Endothelial cell of umbilical vein (primary cell): ENCODE measurements around the gene ADGRG4. TPM values are rescaled to one million over a fixed set of nuclear protein-coding genes. Genes with fewer than 3 reads are reported as not detected.

ENCODE experiments used
- BruUV-seq: library from RNA; stranded (reverse); fragments of 400-500 nt; replicated peaks from 2 replicates; lab custom pipeline; 2021; lab: Mats Ljungman, UMichigan
- CTCF ChIA-PET: fragments of 300-600, 350-600 bp; sonication (Branson Sonifier 250); formaldehyde crosslinking; loops from one replicate; lab custom pipeline; 2021; ENCODE audit warnings: antibody characterized with exemption, inconsistent platforms; lab: Charles Lee
- POLR2A ChIA-PET: fragments of 300-600, 350-600 bp; sonication (Branson Sonifier 250); formaldehyde crosslinking; loops from one replicate; lab custom pipeline; 2021; ENCODE audit warnings: antibody characterized with exemption, inconsistent platforms; lab: Charles Lee
- DNase-seq: peaks from one replicate; pipeline ENCODE4 v3.0.0-alpha.2; 2011; ENCODE audit warnings: low read depth, low spot score
- FAIRE-seq: peaks from 2 replicates; lab custom pipeline; 2011; peaks lifted over from hg19 to GRCh38; lab: Jason Lieb, UNC
- H2AFZ ChIP-seq: 2 replicates; pipeline ENCODE4 v1.6.0; 2012; ENCODE audit warnings: low read depth, low read length, control low read depth, inconsistent platforms
- H3K27ac ChIP-seq: 2 replicates; pipeline ENCODE4 v1.5.1; 2011; ENCODE audit warnings: low read depth, mild to moderate bottlenecking, control low read depth, low read length, moderate library complexity; ENCODE audit not compliant: insufficient read depth
- H3K27me3 ChIP-seq, 2 experiments: 2 replicates each; pipeline versions ENCODE4 v1.6.0 to v1.6.1; 2011; ENCODE audit warnings: low read length in 2 of 2, mixed read lengths in 1 of 2; ENCODE audit not compliant: control insufficient read depth in 2 of 2, insufficient read depth in 2 of 2
- H3K36me3 ChIP-seq, 2 experiments: 2 replicates in 1 of 2; 3 replicates in 1 of 2; pipeline ENCODE4 v1.5.1; 2011; ENCODE audit warnings: low read length in 2 of 2, mild to moderate bottlenecking in 1 of 2, moderate library complexity in 1 of 2; ENCODE audit not compliant: control insufficient read depth in 2 of 2, insufficient read depth in 2 of 2; ENCODE audit errors: extremely low read depth in 1 of 2
- H3K4me1 ChIP-seq: 3 replicates; pipeline ENCODE4 v1.5.1; 2011; ENCODE audit warnings: mild to moderate bottlenecking, low read length; ENCODE audit not compliant: control insufficient read depth, insufficient read depth; ENCODE audit errors: extremely low read depth
- H3K4me2 ChIP-seq: 2 replicates; pipeline ENCODE4 v1.6.1; 2011; ENCODE audit warnings: low read length, control low read depth, mixed read lengths; ENCODE audit not compliant: insufficient read depth
- H3K4me3 ChIP-seq, 3 experiments: fragments of 200-600 bp in 1 of 3; sonication (generic), shearing (Covaris generic) in 1 of 3; replicated peaks in 1 of 3; 2 replicates each; pipeline ENCODE4 v1.5.1; 2011 to 2016; ENCODE audit warnings: control low read depth in 3 of 3, low read length in 3 of 3, mild to moderate bottlenecking in 2 of 3, inconsistent platforms in 1 of 3, low read depth in 1 of 3, moderate library complexity in 1 of 3; ENCODE audit not compliant: insufficient read depth in 1 of 3
- H3K79me2 ChIP-seq: 2 replicates; pipeline ENCODE4 v1.6.0; 2012; ENCODE audit warnings: low read length, inconsistent platforms; ENCODE audit not compliant: control insufficient read depth, insufficient read depth
- H3K9ac ChIP-seq: replicated peaks from 2 replicates; pipeline ENCODE3; 2011; ENCODE audit warnings: low read length, control low read depth; ENCODE audit not compliant: insufficient read depth; ENCODE audit errors: extremely low read depth
- H3K9me1 ChIP-seq: replicated peaks from 3 replicates; pipeline ENCODE4 v1.6.0; 2011; ENCODE audit warnings: mild to moderate bottlenecking, low read length; ENCODE audit not compliant: control insufficient read depth, insufficient read depth; ENCODE audit errors: extremely low read depth
- H3K9me3 ChIP-seq: replicated peaks from 2 replicates; pipeline ENCODE4 v1.5.1; 2012; ENCODE audit warnings: low read length, inconsistent platforms; ENCODE audit not compliant: control insufficient read depth, insufficient read depth
- H4K20me1 ChIP-seq: replicated peaks from 2 replicates; pipeline ENCODE3; 2011; ENCODE audit warnings: mild to moderate bottlenecking, low read length; ENCODE audit not compliant: control insufficient read depth, insufficient read depth; ENCODE audit errors: extremely low read depth
- EZH2 ChIP-seq: IDR thresholded peaks from 2 replicates; pipeline ENCODE4 v1.6.1; 2012; ENCODE audit warnings: borderline replicate concordance, low read depth, mild to moderate bottlenecking, moderate library complexity, low read length, inconsistent platforms; ENCODE audit not compliant: severe bottlenecking
- FOS ChIP-seq: IDR thresholded peaks from 2 replicates; pipeline ENCODE4 v1.6.1; 2011; ENCODE audit warnings: mild to moderate bottlenecking, low read length, moderate library complexity, borderline replicate concordance; ENCODE audit not compliant: insufficient read depth
- GATA2 ChIP-seq: IDR thresholded peaks from 2 replicates; pipeline ENCODE4 v1.7.0; 2011; ENCODE audit warnings: low read depth, mild to moderate bottlenecking, moderate library complexity, mixed read lengths, low read length; ENCODE audit not compliant: insufficient read length, insufficient read depth
- JUN ChIP-seq: IDR thresholded peaks from 2 replicates; pipeline ENCODE4 v1.6.1; 2011; ENCODE audit warnings: borderline replicate concordance, low read depth; ENCODE audit not compliant: insufficient read length, insufficient read depth
- MYC ChIP-seq: IDR thresholded peaks from one replicate; pipeline ENCODE4 v1.6.1; 2011; ENCODE audit warnings: mild to moderate bottlenecking, low read depth, low read length
- POLR2A ChIP-seq: IDR thresholded peaks from 2 replicates; pipeline ENCODE4 v1.6.1; 2012; ENCODE audit warnings: low read depth, mild to moderate bottlenecking, control low read depth, low read length
- POLR2AphosphoS5 ChIP-seq: IDR thresholded peaks from 2 replicates; pipeline ENCODE4 v1.6.1; 2012; ENCODE audit warnings: low read depth, mild to moderate bottlenecking, control low read depth, low read length, moderate library complexity; ENCODE audit not compliant: insufficient read depth
- dilution Hi-C: fragments of 300-500 bp; cut with MboI; formaldehyde crosslinking; loops from one replicate; pipeline ENCODE4 v1.15.0; 2019; ENCODE audit warnings: low sequenced_read_pairs; ENCODE audit not compliant: extremely low pct_ligation_motif_present
- intact Hi-C: fragments of 100-400 bp; cut with micrococcal nuclease; formaldehyde crosslinking; loops from one replicate; pipeline ENCODE4 v1.10.0; 2022
- polyA plus RNA-seq, 4 experiments: library from polyadenylated mRNA; depleted of rRNA in 3 of 4; stranded (reverse) in 3 of 4; unstranded in 1 of 4; fragments of >200 nt; gene quantifications; 2 replicates each; pipeline versions ENCODE4 v1.2.1 to v1.2.3, GENCODE V29; 2011 to 2012; ENCODE audit warnings: missing spikeins in 1 of 4
- total RNA-seq: library from RNA; stranded (reverse); gene quantifications from 2 replicates; pipeline ENCODE4 v1.2.3, GENCODE V29; 2021
- TF ChIP-seq, protein P1 (sequence below): IDR thresholded peaks from 2 replicates; pipeline ENCODE4 v1.6.1; 2011; ENCODE audit not compliant: insufficient read depth, insufficient read length
- TF ChIP-seq, protein P2 (sequence below), 2 donors: IDR thresholded peaks; 1 replicate in 1 of 2; 2 replicates in 1 of 2; pipeline ENCODE4 v1.5.1; 2011; ENCODE audit warnings: low read length in 2 of 2, mild to moderate bottlenecking in 2 of 2, moderate library complexity in 2 of 2, control low read depth in 1 of 2, inconsistent platforms in 1 of 2, low read depth in 1 of 2; ENCODE audit not compliant: insufficient read depth in 1 of 2; ENCODE audit errors: extremely low read depth in 1 of 2

ADGRG4 gene
- total and polyA plus RNA-seq, 2 donors (not counting 3 experiments of a cell fraction or from before 2014, with no cell fraction given), result 0.04 to 0.08 TPM

DNA sequence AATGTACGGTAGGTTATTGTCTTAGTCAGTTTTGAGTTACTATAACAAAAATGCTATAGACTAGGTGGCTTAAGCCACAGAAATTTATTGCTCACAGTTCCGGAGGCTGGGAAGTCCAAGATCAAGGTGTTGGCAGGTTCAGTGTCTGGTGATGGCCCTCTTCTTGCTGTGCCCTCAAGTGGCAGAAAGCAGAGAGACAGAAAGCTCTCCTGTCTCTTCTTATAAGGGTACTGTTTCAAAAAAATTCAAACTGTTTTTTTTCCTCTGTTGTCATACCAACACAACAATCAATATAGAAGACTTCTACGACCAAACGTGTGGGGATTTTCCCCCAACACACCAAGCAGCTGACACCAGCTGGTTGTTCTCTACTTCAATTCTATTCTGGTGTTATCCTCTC lies 53.4 kb downstream of the ADGRG4 start:
- no peaks in the 10 kb centered on the region for H3K4me1 ChIP-seq
- no peaks in the 10 kb centered on the region for H3K79me2 ChIP-seq
- no peak overlapping the region for H3K4me3 ChIP-seq
- ChIA-PET POLR2A (no interaction called here), CTCF (interaction anchor here (0.9 kb wide), 1 partner anchor 17 kb away, joined by 4 read pairs; no protein-coding TSS in a partner anchor)
- H3K9me1 ChIP-seq, result no peaks in the 10 kb centered on the region
- H3K27ac ChIP-seq, result no peak overlapping the region
- no peaks in the 10 kb centered on the region for H3K27me3 ChIP-seq
- dilution Hi-C loops, result no loop called here
- no peaks in the 10 kb centered on the region for H3K36me3 ChIP-seq
- H3K9ac ChIP-seq, result no peak overlapping the region
- no peaks in the 10 kb centered on the region for H3K9me3 ChIP-seq
- no peak overlapping the region for H3K4me2 ChIP-seq
- no peak for FAIRE-seq
- intact Hi-C loops, result no loop called here
- BruUV-seq, result no TSS peak
- no peaks in the 10 kb centered on the region for H4K20me1 ChIP-seq
- DNase-seq, result no peak
- TF ChIP-seq, protein P1, sequence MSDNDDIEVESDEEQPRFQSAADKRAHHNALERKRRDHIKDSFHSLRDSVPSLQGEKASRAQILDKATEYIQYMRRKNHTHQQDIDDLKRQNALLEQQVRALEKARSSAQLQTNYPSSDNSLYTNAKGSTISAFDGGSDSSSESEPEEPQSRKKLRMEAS, result no peak
- no peak for TF ChIP-seq MYC
- no peak for TF ChIP-seq JUN
- TF ChIP-seq, protein P2, sequence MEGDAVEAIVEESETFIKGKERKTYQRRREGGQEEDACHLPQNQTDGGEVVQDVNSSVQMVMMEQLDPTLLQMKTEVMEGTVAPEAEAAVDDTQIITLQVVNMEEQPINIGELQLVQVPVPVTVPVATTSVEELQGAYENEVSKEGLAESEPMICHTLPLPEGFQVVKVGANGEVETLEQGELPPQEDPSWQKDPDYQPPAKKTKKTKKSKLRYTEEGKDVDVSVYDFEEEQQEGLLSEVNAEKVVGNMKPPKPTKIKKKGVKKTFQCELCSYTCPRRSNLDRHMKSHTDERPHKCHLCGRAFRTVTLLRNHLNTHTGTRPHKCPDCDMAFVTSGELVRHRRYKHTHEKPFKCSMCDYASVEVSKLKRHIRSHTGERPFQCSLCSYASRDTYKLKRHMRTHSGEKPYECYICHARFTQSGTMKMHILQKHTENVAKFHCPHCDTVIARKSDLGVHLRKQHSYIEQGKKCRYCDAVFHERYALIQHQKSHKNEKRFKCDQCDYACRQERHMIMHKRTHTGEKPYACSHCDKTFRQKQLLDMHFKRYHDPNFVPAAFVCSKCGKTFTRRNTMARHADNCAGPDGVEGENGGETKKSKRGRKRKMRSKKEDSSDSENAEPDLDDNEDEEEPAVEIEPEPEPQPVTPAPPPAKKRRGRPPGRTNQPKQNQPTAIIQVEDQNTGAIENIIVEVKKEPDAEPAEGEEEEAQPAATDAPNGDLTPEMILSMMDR (IDR thresholded peaks at IDR 0.05; ENCODE audit: extremely low read depth in 1 of 2, insufficient read depth in 1 of 2, low read depth in 1 of 2, low read length in 2 of 2), result no peak
- no peak for TF ChIP-seq FOS
- TF ChIP-seq POLR2A, result no peak
- TF ChIP-seq GATA2, result no peak
- TF ChIP-seq EZH2, result no peak
- no peak for TF ChIP-seq POLR2AphosphoS5
- no peak overlapping the region for H2AFZ ChIP-seq
